Psoas muscle (tissue), 8 donors: ENCODE data around the gene RPLP2. TPM values are rescaled to one million over a fixed set of nuclear protein-coding genes. Genes with fewer than 3 reads are reported as not detected.

ENCODE experiments used
- ATAC-seq, 4 donors: fragments of 200-7000 bp; cut with Tn5 transposase; one replicate each; pipeline ENCODE4 v1.9.1; 2020; ENCODE audit warnings: moderate library complexity in 3 of 4, mild to moderate bottlenecking in 2 of 4
- DNase-seq, 2 donors: peaks; one replicate each; pipeline ENCODE4 v3.0.0-alpha.2; 2020
- H3K27ac ChIP-seq: fragments of 200-600 bp; one replicate; pipeline ENCODE4 v1.8.0; 2022
- H3K27me3 ChIP-seq, 3 donors: fragments of 200-600 bp in 1 of 3; one replicate each; pipeline versions ENCODE4 v1.6.1 to v1.8.0; 2013 to 2022; ENCODE audit warnings: low read length in 2 of 3, mild to moderate bottlenecking in 2 of 3, moderate library complexity in 1 of 3; ENCODE audit not compliant: insufficient read depth in 3 of 3
- H3K36me3 ChIP-seq, 2 donors: fragments of 200-600 bp in 1 of 2; one replicate each; pipeline versions ENCODE4 v1.6.1 to v1.8.0; 2013 to 2022; ENCODE audit warnings: low read depth in 1 of 2, mild to moderate bottlenecking in 1 of 2, moderate library complexity in 1 of 2; ENCODE audit not compliant: insufficient read depth in 1 of 2
- H3K4me1 ChIP-seq: fragments of 200-600 bp; one replicate; pipeline ENCODE4 v1.8.0; 2022
- H3K4me3 ChIP-seq: fragments of 200-600 bp; one replicate; pipeline ENCODE4 v1.8.0; 2022; ENCODE audit warnings: mild to moderate bottlenecking
- H3K9me3 ChIP-seq: fragments of 200-600 bp; one replicate; pipeline ENCODE4 v1.8.0; 2022
- CTCF ChIP-seq: fragments of 200-600 bp; IDR thresholded peaks from one replicate; pipeline ENCODE4 v1.8.0; 2022; ENCODE audit warnings: antibody characterized with exemption
- WGBS, 3 donors: extraction: QIAGEN DNeasy Blood & Tissue Kit; methylation state at CpG; one replicate each; pipeline versions ENCODE4 v1.1.6 to v1.1.7; 2013; 5-methylcytosine and 5-hydroxymethylcytosine counted together
- intact Hi-C, 2 donors: fragments of 100-400 bp; cut with DNase I; formaldehyde crosslinking; loops; one replicate each; pipeline versions ENCODE4 v1.11.0 to v1.14.2; 2022
- polyA plus RNA-seq, 3 donors: library from polyadenylated mRNA; stranded (reverse); fragments of 200-250 nt; gene quantifications; one replicate each; pipeline ENCODE4 v1.2.3, GENCODE V29; 2013
- total RNA-seq, 4 donors: library from RNA; stranded (reverse); fragmentation: NEBNext Ultra II Directional in 2 of 4; extraction: Animal tissue kit (Norgen Biotek cat#: 25700) in 2 of 4; gene quantifications; one replicate each; pipeline versions ENCODE4 v1.2.1 to v1.2.4, GENCODE V29; 2021 to 2023
- donor health status: healthy with polysubstance abuse.
- donor health status: DM: no; HTN: no; CAD: no; lungs with moderate emphysema.
- donor health status: Bipolar disorder and iron deficiency.
- donor health status: healthy.
- donor health status: DM: yes; HTN: yes; CAD: no.
- donor health status: DM: no; HTN: no; CAD: no.
- donor health status: DM: no; HTN: no; CAD: no.
- donor health status: DM: yes; HTN: yes; CAD: no.

The RPLP2 gene
- total and polyA plus RNA-seq, 7 donors: 779 to 1,781 (median 1,246) TPM

- DNase-seq: no peak
- TF ChIP-seq CTCF: no peak
- peaks cover 0 to 44% of the 10 kb centered on the region in 2 donors for H3K36me3 ChIP-seq
- peaks cover 35% of the 10 kb centered on the region for H3K4me1 ChIP-seq
- intact Hi-C loops: no loop called here
- ATAC-seq: no peak
- no peak overlapping the region for H3K4me3 ChIP-seq
- no peak overlapping the region for H3K27ac ChIP-seq
- H3K27me3 ChIP-seq: no peaks in the 10 kb centered on the region
- WGBS, 3 donors: 88 to 92% (median 92%) methylated on average over 15 to 20 of the region's 20 CpGs
- H3K9me3 ChIP-seq: no peaks in the 10 kb centered on the region
Observed at GRCh38 chr11:801097-801780, 8.5 kb upstream of the RPLP2 start.

- Histone ChIP-seq H3K27me3 (no peaks in the 10 kb centered on the region), H3K27ac (no peak overlapping the region), H3K4me1 (peaks cover 26% of the 10 kb centered on the region), H3K4me3 (no peak overlapping the region), H3K36me3 (peaks cover 0 to 44% of the 10 kb centered on the region in 2 donors), H3K9me3 (no peaks in the 10 kb centered on the region)
- TF ChIP-seq CTCF: no peak
- DNase-seq (no peak), ATAC-seq (no peak)
- intact Hi-C loops: no loop called here
- 96 to 98% (median 98%) methylated on average over 16 to 21 of the region's 21 CpGs for WGBS, 3 donors
Observed at GRCh38 chr11:802018-802617, 7.6 kb upstream of the RPLP2 start.

- Histone ChIP-seq H3K27ac (no peak overlapping the region), H3K4me3 (no peak overlapping the region), H3K4me1 (peaks cover 21% of the 10 kb centered on the region), H3K36me3 (peaks cover 0 to 44% of the 10 kb centered on the region in 2 donors), H3K9me3 (no peaks in the 10 kb centered on the region), H3K27me3 (no peaks in the 10 kb centered on the region)
- TF ChIP-seq CTCF: no peak
- no peak for ATAC-seq
- DNase-seq: no peak
- WGBS, 3 donors: 77 to 84% (median 82%) methylated on average over 28 of the region's 28 CpGs
- intact Hi-C loops: no loop called here
Observed at GRCh38 chr11:802693-803466, 6.9 kb upstream of the RPLP2 start.

- no peak for TF ChIP-seq CTCF
- Histone ChIP-seq H3K9me3 (no peaks in the 10 kb centered on the region), H3K4me1 (peaks cover 24% of the 10 kb centered on the region), H3K27me3 (no peaks in the 10 kb centered on the region), H3K4me3 (no peak overlapping the region), H3K36me3 (peaks cover 0 to 44% of the 10 kb centered on the region in 2 donors), H3K27ac (no peak overlapping the region)
- ATAC-seq (no peak), DNase-seq (no peak)
- intact Hi-C loops: no loop called here
- WGBS, 3 donors: 74 to 85% (median 82%) methylated on average over 8 of the region's 8 CpGs
Observed at GRCh38 chr11:803467-803742, 6.4 kb upstream of the RPLP2 start.
